Activated T-cell treated with anti-CD3 and anti-CD28 coated beads, Interleukin-2, amount 50 U/mL, for 72 hours (primary cell): ENCODE data around the gene ZNF618. TPM values are rescaled to one million over a fixed set of nuclear protein-coding genes. Genes with fewer than 3 reads are reported as not detected.
"Not testable (repeated sequence)": the region's sequence is repeated elsewhere in the genome, so short reads cannot be mapped to it uniquely, and the experiment has no call there.

ENCODE experiments used
- ATAC-seq, 2 donors: fragments of 150-1000 bp; cut with Tn5 transposase; replicated peaks in 1 of 2; 2 replicates each; pipeline ENCODE4 v1.10.0; 2021; ENCODE audit warnings: moderate library complexity in 2 of 2, mild to moderate bottlenecking in 1 of 2
- DNase-seq, 2 donors: peaks; one replicate each; pipeline ENCODE4 v3.0.0; 2021 to 2022; ENCODE audit warnings: mixed read lengths in 1 of 2
- H3K27ac Mint-ChIP-seq: one replicate; pipeline ENCODE4 v1.8.0; 2022; ENCODE audit warnings: mild to moderate bottlenecking, moderate library complexity, mixed read lengths
- H3K27me3 Mint-ChIP-seq: one replicate; pipeline ENCODE4 v1.8.0; 2022; ENCODE audit warnings: low read depth, mixed read lengths
- H3K36me3 Mint-ChIP-seq, 2 donors: one replicate each; pipeline ENCODE4 v1.8.0; 2022; ENCODE audit warnings: mixed read lengths in 2 of 2, mild to moderate bottlenecking in 1 of 2; ENCODE audit not compliant: insufficient read depth in 2 of 2
- H3K4me1 Mint-ChIP-seq: one replicate; pipeline ENCODE4 v1.8.0; 2022; ENCODE audit warnings: low read depth, mixed read lengths
- H3K4me3 Mint-ChIP-seq, 2 donors: one replicate each; pipeline ENCODE4 v1.8.0; 2022; ENCODE audit warnings: mild to moderate bottlenecking in 2 of 2, mixed read lengths in 2 of 2, moderate library complexity in 2 of 2
- H3K9me3 Mint-ChIP-seq, 2 donors: one replicate each; pipeline ENCODE4 v1.8.0; 2022; ENCODE audit warnings: mixed read lengths in 2 of 2
- total RNA-seq, 2 donors: library from RNA; stranded (reverse); gene quantifications; one replicate each; pipeline ENCODE4 v1.2.3, GENCODE V29; 2022

Gene ZNF618
- total RNA-seq, 2 donors from 2014 or later, result 0.23 to 0.62 TPM

DNA sequence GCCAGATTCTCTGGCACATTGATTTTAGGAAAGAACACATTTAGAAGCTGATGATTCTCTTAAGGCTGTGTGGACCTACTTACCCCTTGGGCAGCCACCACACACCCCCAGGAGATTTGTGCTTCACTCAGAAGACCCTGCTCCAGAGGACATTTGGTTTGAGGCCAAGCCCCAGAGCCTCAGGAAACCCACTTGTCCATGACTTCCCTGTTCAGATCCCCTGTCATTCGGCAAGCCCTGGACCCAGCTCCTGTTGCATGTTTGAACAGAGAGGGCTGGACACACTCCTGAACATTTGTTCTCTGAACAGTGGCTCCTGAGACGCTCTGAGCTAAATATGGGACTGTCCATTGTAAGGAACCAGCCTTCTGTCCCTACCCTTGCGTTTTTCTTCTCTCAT, 119.9 kb downstream of the ZNF618 start:
- H3K4me1 Mint-ChIP-seq, result peaks cover 10% of the 10 kb centered on the region
- no peaks in the 10 kb centered on the region for H3K27me3 Mint-ChIP-seq
- DNase-seq (no peak), ATAC-seq (no peak)
- no peaks in the 10 kb centered on the region for H3K36me3 Mint-ChIP-seq
- H3K9me3 Mint-ChIP-seq, result no peaks in the 10 kb centered on the region
- H3K4me3 Mint-ChIP-seq, result no peak overlapping the region
- no peak overlapping the region for H3K27ac Mint-ChIP-seq

- H3K4me1 Mint-ChIP-seq, result peaks cover 10% of the 10 kb centered on the region
- H3K9me3 Mint-ChIP-seq, result no peaks in the 10 kb centered on the region
- no peak overlapping the region for H3K4me3 Mint-ChIP-seq
- ATAC-seq, result no peak
- H3K27ac Mint-ChIP-seq, result no peak overlapping the region
- DNase-seq, result no peak
- no peaks in the 10 kb centered on the region for H3K36me3 Mint-ChIP-seq
- no peaks in the 10 kb centered on the region for H3K27me3 Mint-ChIP-seq
Measured at GRCh38 chr9:113996531-113997001, 120.5 kb downstream of the ZNF618 start.

DNA sequence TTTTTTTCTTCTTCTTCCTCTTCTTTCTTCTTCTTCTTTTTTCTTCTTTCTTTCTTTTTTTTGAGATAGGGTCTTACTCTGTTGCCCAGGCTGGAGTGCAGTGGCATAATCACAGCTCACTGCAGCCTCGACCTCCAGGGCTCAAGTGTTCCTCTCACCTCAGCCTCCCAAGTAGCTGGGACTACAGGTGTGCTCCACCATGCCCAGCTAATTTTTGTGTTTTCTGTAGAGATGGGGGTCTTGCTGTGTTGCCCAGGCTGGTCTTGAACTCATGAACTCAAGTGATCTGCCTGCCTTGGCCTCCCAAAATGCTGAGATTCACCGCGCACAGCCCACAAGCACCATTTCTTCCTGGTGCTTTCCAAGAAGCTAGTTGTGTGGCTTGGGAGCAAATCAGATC, 121.0 kb downstream of the ZNF618 start:
- DNase-seq, H3K4me3 Mint-ChIP-seq, H3K27ac Mint-ChIP-seq, ATAC-seq, H3K36me3 Mint-ChIP-seq, H3K27me3 Mint-ChIP-seq, H3K9me3 Mint-ChIP-seq: not testable (repeated sequence)
- H3K4me1 Mint-ChIP-seq, result peaks cover 10% of the 10 kb centered on the region

DNA sequence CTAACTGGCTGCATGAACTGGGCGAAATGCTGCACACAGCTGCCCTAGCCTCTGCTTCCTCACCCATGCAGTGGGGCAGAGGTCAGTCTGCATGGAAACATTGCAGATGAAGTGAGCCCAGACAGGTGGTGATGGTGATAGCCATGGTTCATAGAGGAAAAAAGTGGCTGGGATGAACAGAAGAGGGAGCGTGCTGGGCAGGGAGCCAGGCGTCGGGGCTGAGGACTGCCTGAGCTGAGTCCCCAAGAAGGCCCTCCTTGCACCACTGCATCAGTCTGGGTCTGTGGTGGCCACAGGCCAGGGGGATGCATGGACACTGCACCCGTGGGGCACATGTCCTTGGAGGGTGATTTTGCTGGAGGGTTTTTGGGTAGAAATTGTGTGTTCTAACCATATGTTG, 121.5 kb downstream of the ZNF618 start:
- H3K9me3 Mint-ChIP-seq, result no peaks in the 10 kb centered on the region
- peaks cover 10% of the 10 kb centered on the region for H3K4me1 Mint-ChIP-seq
- no peak for ATAC-seq
- DNase-seq, result no peak
- H3K36me3 Mint-ChIP-seq, result no peaks in the 10 kb centered on the region
- H3K27me3 Mint-ChIP-seq, result no peaks in the 10 kb centered on the region
- H3K4me3 Mint-ChIP-seq, result no peak overlapping the region
- no peak overlapping the region for H3K27ac Mint-ChIP-seq

DNA sequence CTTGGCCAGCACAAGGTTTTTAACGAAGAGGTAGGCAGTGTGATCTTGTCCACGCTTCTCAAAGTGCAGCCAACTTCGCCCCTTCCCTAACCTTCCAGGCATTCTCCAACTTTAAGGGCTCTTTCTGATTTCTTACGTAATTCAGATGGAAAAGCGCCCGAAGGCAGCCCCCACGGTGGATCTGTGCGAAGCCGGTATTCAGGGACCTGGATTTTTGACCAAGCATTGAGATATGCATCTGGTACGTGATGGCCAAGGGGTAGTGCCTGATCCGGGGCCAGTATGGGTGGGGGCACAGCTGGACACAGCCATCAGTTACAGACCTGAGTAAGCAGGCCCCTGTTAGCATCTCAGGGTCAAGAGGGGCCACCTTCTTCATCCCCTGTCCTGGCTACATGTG, 122.0 kb downstream of the ZNF618 start:
- H3K27me3 Mint-ChIP-seq, result no peaks in the 10 kb centered on the region
- ATAC-seq (no peak), DNase-seq (no peak)
- H3K27ac Mint-ChIP-seq, result no peak overlapping the region
- H3K4me3 Mint-ChIP-seq, result no peak overlapping the region
- H3K4me1 Mint-ChIP-seq, result peaks cover 10% of the 10 kb centered on the region
- no peaks in the 10 kb centered on the region for H3K9me3 Mint-ChIP-seq
- no peaks in the 10 kb centered on the region for H3K36me3 Mint-ChIP-seq

- DNase-seq (no peak), ATAC-seq (no peak)
- Mint-ChIP-seq H3K9me3 (no peaks in the 10 kb centered on the region), H3K36me3 (no peaks in the 10 kb centered on the region), H3K27ac (no peak overlapping the region), H3K4me1 (peaks cover 8% of the 10 kb centered on the region), H3K27me3 (no peaks in the 10 kb centered on the region), H3K4me3 (no peak overlapping the region)
Measured at GRCh38 chr9:113998525-113999255, 122.6 kb downstream of the ZNF618 start.

DNA sequence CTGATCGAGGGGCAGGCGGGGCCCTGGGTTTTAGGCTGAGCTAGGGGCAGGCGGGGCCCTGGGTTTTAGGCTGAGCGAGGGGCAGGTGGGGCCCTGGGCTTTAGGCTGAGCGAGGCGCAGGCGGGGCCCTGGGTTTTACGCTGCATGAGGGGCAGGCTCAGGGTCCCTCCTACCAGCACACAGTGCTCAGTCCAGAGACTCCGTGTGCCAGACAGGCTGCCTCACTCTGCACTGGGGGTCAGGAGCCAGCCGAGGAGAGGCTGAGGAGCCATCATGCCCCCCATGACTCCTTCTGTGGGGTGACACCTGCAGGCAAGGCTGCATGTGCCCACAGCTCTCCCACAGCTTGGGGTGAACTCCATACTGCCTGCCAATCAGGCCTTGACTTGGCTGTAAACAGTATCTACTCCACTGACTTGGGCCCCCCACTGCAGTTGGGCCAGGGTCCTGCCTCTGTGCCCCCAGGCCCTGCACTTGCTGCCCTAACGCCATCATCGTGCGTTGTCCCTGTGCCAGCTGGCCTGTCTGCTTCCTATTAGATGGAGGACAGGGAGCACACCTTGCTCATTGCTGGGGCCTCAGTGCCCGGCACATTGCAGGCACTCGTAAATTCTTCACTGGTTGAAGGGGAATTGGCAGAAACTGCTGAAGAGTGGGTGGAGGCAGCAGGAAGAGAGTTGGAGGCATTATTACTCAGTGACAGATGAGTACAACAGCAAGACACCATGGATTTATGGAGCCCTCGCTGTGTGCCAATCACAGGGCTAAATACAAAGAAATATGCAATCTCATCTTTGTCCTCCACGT, 123.3 kb downstream of the ZNF618 start:
- no peak for ATAC-seq
- H3K27me3 Mint-ChIP-seq, result no peaks in the 10 kb centered on the region

GRCh38 chr9:114000063-114000454, 124.0 kb downstream of the ZNF618 start:
- H3K4me1 Mint-ChIP-seq, result no peaks in the 10 kb centered on the region
- H3K9me3 Mint-ChIP-seq, result no peaks in the 10 kb centered on the region
- ATAC-seq (no peak), DNase-seq (no peak)
- H3K27ac Mint-ChIP-seq, result no peak overlapping the region
- H3K36me3 Mint-ChIP-seq, result no peaks in the 10 kb centered on the region
- H3K4me3 Mint-ChIP-seq, result no peak overlapping the region
- no peaks in the 10 kb centered on the region for H3K27me3 Mint-ChIP-seq

More for the DNA sequence above, 123.3 kb downstream of the ZNF618 start:
- Mint-ChIP-seq H3K4me1 (no peaks in the 10 kb centered on the region), H3K4me3 (no peak overlapping the region), H3K9me3 (no peaks in the 10 kb centered on the region), H3K36me3 (no peaks in the 10 kb centered on the region), H3K27ac (no peak overlapping the region)
- no peak for DNase-seq

DNA sequence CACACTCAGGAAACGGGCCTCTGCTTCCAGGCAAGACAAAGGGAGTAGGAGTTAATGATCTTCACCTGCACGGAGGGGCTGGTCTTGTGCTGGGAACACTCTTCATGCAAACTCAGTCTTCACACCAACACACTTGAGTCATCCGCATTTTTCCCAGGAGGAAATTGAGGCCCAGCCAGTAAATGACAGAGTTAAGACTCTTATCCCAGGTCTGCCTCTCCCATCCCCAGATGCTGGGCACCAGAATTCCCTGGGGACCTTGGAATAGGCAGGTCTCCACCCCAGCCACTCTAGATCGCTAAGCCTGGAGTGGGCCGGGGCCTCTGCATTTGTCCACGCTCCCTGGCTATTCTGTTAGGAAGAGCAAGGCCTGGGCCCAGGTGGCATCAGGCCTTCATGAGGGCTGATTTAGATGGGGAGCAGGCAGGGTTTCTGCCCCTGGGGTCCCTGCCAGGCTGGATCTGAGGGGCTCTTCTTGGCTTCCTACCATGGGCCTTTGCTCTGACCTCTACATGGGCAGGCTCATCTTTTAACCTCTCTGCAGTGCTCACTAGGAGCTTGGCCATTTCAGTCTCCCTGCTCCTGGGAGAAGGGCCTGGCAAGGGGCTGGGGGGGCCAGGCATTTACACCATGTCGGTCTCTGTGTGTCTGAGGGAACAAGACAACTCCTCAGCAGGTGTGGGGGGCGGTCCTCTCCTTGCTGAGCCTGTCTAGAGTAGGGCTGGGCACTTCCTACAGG, 124.7 kb downstream of the ZNF618 start:
- ATAC-seq, result no peak
- DNase-seq, result no peak
- Mint-ChIP-seq H3K27ac (no peak overlapping the region), H3K4me3 (no peak overlapping the region), H3K9me3 (no peaks in the 10 kb centered on the region), H3K27me3 (no peaks in the 10 kb centered on the region), H3K36me3 (no peaks in the 10 kb centered on the region), H3K4me1 (no peaks in the 10 kb centered on the region)

- H3K36me3 Mint-ChIP-seq, result no peaks in the 10 kb centered on the region
- H3K27ac Mint-ChIP-seq, result no peak overlapping the region
- ATAC-seq, result no peak
- no peak overlapping the region for H3K4me3 Mint-ChIP-seq
- H3K27me3 Mint-ChIP-seq, result no peaks in the 10 kb centered on the region
- DNase-seq, result no peak
- H3K4me1 Mint-ChIP-seq, result no peaks in the 10 kb centered on the region
- no peaks in the 10 kb centered on the region for H3K9me3 Mint-ChIP-seq
Measured at GRCh38 chr9:114001410-114001685, 125.2 kb downstream of the ZNF618 start.

DNA sequence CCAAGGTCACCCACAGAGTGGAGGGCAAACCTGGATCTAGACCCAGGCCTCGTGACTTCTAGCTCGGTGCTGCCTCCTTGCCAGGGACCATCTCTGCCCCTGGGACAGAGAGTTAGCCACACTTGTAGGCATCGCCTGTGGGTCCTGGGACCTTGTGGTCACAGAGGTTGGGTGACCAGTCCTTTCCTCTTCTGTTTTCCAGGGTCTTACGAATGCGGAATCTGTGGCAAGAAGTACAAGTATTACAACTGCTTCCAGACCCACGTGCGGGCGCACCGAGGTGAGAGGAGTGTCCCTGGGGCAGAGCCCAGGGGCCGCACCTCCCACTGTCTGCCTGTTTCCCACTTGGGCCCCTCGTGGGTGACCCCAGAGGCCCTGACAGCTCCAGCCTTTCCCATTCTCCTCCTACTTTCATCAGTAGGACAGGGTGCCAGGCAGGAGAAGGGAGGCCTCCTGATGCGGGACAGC, 125.7 kb downstream of the ZNF618 start:
- Mint-ChIP-seq H3K27me3 (no peaks in the 10 kb centered on the region), H3K27ac (no peak overlapping the region), H3K36me3 (no peaks in the 10 kb centered on the region), H3K4me1 (no peaks in the 10 kb centered on the region), H3K4me3 (no peak overlapping the region), H3K9me3 (no peaks in the 10 kb centered on the region)
- ATAC-seq (no peak), DNase-seq (no peak)

DNA sequence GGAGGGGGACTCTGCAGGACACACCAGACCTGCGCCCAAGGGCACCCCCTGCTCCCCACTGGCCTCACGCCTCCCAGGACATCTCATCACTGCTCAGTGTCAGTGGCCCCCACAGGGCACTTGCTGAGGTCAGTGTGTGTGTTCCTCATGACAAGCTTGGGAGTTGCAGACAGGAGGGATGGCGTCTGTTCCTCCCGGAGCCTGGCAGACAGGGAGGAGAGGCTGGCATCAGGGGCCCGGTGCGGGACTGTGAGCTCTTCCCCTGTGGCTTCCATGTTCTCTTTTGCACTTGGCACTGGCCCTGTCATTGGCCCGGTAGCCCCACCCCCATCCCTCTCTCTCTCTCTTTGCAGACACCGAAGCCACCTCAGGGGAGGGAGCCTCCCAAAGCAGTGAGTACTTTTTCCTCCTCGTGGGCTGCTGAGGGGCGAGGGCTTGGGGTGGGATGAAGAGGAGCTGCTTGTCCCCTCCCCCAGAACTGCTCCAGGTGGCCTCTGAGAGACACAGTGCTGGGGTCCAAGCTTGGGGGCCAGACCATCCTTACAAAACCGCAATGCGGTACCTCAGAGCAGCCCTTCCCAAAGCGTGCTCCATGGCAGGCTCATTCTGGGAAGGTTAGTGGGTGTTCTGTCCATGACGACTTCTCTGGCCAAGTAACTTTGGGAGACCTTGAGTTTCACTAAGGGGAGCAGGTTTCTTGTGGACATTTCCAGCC, 126.3 kb downstream of the ZNF618 start:
- Mint-ChIP-seq H3K27ac (no peak overlapping the region), H3K4me3 (no peak overlapping the region), H3K27me3 (no peaks in the 10 kb centered on the region), H3K4me1 (no peaks in the 10 kb centered on the region), H3K36me3 (no peaks in the 10 kb centered on the region), H3K9me3 (no peaks in the 10 kb centered on the region)
- DNase-seq (no peak), ATAC-seq (no peak)

- ATAC-seq (no peak), DNase-seq (no peak)
- no peaks in the 10 kb centered on the region for H3K4me1 Mint-ChIP-seq
Measured at GRCh38 chr9:114002986-114003350, 126.9 kb downstream of the ZNF618 start.

More at GRCh38 chr9:114002986-114003350, 126.9 kb downstream of the ZNF618 start:
- H3K27ac Mint-ChIP-seq, result no peak overlapping the region
- H3K4me3 Mint-ChIP-seq, result no peak overlapping the region
- no peaks in the 10 kb centered on the region for H3K36me3 Mint-ChIP-seq
- no peaks in the 10 kb centered on the region for H3K27me3 Mint-ChIP-seq
- no peaks in the 10 kb centered on the region for H3K9me3 Mint-ChIP-seq
